NCI-H82 (cell line): ENCODE data around the gene PLEKHO2.

Experiments used
- DNase-seq: peaks from one replicate; lab custom pipeline; 2025; lab: John Stamatoyannopoulos, UW

The PLEKHO2 gene

DNA sequence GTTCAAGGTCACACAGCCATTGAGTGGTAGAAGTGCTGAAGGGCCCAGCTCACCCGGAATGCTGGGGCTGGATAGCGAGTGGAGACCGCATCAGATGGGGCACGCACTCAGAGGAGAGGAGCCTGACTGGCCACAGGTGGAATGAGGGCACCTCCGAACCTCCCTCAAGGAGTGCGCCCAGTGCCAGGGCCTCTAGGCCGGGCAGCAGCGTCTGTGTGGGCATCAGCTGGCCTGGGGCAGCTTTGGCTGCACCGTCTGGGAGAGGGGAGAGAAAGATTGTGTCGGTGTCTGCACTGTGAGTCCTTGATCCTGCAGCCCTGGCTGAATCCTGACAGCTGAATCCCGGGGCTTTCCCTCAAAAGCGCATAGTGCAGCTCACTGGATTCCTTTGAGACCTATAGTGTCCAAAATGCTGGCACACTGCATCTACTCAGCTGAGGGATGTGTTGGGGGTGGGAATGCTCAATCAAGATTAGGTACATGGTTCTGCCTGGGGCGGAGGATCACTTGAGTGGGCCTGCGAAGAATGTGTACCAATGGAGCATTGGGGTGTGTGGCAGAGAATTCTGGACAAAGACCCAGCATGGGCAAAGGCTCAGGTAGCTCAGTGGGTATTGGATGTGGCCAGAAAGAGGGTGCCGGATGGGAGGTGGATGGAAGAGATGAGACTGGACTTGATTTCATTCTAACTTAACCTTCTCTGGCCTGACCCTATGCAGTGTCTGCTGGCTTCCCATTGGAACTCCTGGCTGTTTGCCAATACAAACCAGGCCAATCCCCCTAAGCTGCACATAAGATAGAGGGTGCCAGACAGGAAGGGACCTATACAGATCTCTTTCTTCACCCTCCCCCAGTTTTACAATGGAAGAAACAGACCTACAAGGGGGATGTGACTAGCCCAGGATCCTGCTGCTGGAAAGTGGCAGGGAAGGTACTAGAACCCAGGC lies 70.9 kb downstream of the PLEKHO2 start:
- peak; percentile 82 for DNase-seq

DNA sequence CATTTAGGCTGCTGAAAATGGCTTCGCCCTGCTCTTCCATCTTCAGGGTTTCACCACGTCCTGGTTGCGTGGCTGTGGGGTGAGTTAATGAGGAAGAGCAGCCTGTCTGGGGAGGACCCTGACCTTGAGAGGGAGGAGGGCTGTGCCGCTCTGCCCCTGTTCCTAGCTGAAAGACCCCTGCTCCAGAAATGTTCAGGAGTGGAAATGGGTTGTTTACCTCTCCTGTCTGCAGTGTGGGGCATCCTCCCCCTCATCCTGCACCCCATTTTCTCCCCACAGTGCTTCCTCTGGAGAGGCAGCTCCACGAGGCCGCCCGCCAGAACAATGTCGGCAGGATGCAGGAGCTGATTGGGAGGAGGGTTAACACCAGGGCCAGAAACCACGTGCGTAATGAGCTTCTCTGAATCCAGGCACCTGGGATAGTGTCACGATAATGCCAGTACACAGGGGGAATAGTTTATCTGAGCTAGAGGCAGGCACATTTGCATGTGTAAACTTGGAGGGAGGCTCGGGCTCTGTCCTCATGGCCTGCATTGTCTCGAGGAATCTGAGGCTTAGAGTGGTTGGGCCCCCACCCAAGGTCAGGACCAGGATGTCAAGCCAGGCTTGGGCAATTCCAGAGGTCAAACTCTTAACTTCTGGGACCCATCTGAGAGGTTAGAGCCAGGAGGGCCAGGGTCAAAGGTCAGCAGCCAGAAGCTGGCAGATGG lies 74.0 kb downstream of the PLEKHO2 start:
- no peak for DNase-seq

DNA sequence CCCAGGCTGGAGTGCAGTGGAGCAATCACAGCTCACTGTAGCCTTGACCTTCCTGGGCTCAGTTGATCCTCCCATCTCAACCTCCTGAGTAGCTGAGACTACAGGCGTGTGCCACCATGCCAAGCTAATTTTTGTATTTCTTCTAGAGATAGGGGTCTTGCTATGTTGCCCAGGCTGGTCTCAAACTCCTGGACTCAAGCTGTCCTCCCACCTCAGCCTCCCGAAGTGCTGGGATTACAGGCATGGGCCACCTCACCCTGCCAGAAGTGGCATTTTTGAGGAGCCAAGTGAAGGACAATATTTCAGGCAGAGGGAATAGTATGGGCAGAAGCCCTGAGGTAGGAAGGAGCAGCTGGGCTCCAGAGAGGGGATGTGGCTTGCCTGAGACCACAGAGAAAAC lies 74.7 kb downstream of the PLEKHO2 start:
- DNase-seq: no peak

DNA sequence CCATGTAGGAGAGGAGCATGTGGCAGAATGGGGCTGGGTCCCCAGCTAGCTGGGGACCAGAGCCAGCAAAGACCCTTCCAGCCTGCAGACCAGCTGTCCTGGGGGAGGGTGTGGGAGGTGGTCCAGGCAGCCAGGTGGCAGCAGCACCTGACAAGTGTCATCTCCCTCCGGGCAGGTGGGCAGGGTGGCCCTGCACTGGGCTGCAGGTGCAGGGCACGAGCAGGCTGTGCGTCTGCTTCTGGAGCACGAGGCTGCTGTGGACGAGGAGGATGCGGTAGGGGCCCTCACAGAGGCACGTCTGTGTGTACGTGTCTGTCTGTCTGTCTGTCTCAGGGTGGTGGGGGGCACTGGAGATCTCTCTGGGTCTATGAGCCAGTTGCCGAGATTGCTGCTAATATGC lies 75.5 kb downstream of the PLEKHO2 start:
- no peak for DNase-seq
